ENCODE results near the gene KLC4.
A peak's percentile ranks its signal among the peaks of the same experiment; 100 is the strongest.
"Not testable (repeated sequence)": the region's sequence is repeated elsewhere in the genome, so short reads cannot be mapped to it uniquely, and the experiment has no call there.

The KLC4 gene

GRCh38 chr6:43074847-43075669 is 15.6 kb downstream of the KLC4 start:
- no peak for DNase-seq

GRCh38 chr6:43075670-43076463 is 16.4 kb downstream of the KLC4 start, which contains the start of gene PTK7:
Gene PTK7, plus strand, starts transcription at chr6:43076314. Its CDS starts 175 bp downstream, at chr6:43076489.
- DNase-seq: no peak

- DNase-seq: no peak
Observed at GRCh38 chr6:43076464-43077332, 17.3 kb downstream of the KLC4 start.

GRCh38 chr6:43077333-43077809 is 17.9 kb downstream of the KLC4 start:
- no peak for DNase-seq

- no peak for DNase-seq
Observed at GRCh38 chr6:43077981-43078511, 18.6 kb downstream of the KLC4 start.

GRCh38 chr6:43078691-43079090 is 19.3 kb downstream of the KLC4 start:
- DNase-seq: no peak

- DNase-seq: no peak
Observed at GRCh38 chr6:43081043-43081442, 21.6 kb downstream of the KLC4 start.

- DNase-seq: not testable (repeated sequence)
Observed at GRCh38 chr6:43081922-43082321, 22.5 kb downstream of the KLC4 start.

GRCh38 chr6:43082806-43083655 is 23.6 kb downstream of the KLC4 start:
- no peak for DNase-seq

- DNase-seq: no peak
Observed at GRCh38 chr6:43086022-43086658, 26.7 kb downstream of the KLC4 start.

- DNase-seq: peak in 1 of 2 donors; percentile 9
Observed at GRCh38 chr6:43088654-43089056, 29.2 kb downstream of the KLC4 start.

GRCh38 chr6:43089467-43089866 is 30.0 kb downstream of the KLC4 start:
- no peak for DNase-seq

GRCh38 chr6:43089874-43090558 is 30.6 kb downstream of the KLC4 start:
- no peak for DNase-seq

- DNase-seq: no peak
Observed at GRCh38 chr6:43090559-43090956, 31.1 kb downstream of the KLC4 start.

- DNase-seq: no peak
Observed at GRCh38 chr6:43091020-43091419, 31.6 kb downstream of the KLC4 start.

- DNase-seq: no peak
Observed at GRCh38 chr6:43091436-43091991, 32.1 kb downstream of the KLC4 start.

- no peak for DNase-seq
Observed at GRCh38 chr6:43092635-43093034, 33.2 kb downstream of the KLC4 start.

- DNase-seq: peak; percentile 7 to 41
Observed at GRCh38 chr6:43093436-43094289, 34.2 kb downstream of the KLC4 start.

- no peak for DNase-seq
Observed at GRCh38 chr6:43095939-43096338, 36.5 kb downstream of the KLC4 start.
